ENCODE data around the gene CYP27C1.

DNA sequence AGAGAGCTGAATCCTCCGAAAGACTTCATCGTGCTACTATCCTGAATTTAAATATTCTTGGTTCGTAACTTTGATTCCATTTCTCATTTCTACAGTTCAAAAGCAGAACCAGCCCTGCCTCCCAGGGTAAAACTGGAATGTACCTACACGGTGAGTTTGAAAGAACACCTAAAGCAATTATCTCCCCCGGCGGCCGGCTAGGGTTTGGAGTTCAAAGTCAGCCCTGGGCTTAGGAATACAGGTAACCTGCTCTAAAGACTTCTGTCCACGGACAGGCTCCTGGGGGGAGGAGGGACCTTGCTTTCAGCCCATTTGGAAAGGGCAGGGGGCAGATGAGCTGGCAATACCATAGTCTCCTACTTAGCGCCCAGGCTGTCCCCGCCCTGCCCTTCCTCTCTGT lies 32.3 kb downstream of the CYP27C1 start:
- TF ChIP-seq, protein P1, sequence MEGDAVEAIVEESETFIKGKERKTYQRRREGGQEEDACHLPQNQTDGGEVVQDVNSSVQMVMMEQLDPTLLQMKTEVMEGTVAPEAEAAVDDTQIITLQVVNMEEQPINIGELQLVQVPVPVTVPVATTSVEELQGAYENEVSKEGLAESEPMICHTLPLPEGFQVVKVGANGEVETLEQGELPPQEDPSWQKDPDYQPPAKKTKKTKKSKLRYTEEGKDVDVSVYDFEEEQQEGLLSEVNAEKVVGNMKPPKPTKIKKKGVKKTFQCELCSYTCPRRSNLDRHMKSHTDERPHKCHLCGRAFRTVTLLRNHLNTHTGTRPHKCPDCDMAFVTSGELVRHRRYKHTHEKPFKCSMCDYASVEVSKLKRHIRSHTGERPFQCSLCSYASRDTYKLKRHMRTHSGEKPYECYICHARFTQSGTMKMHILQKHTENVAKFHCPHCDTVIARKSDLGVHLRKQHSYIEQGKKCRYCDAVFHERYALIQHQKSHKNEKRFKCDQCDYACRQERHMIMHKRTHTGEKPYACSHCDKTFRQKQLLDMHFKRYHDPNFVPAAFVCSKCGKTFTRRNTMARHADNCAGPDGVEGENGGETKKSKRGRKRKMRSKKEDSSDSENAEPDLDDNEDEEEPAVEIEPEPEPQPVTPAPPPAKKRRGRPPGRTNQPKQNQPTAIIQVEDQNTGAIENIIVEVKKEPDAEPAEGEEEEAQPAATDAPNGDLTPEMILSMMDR (IDR thresholded peaks at IDR 0.05; ENCODE audit: insufficient read depth, low read depth, low read length) = no peak
- no peak for TF ChIP-seq EZH2 (IDR thresholded peaks at IDR 0.05; ENCODE audit: insufficient read depth, low read length)

Measured in astrocyte (in vitro differentiated cells and primary cell).